Effector CD4-positive, alpha-beta T cell (primary cell): ENCODE results near the gene EFCAB8.
A peak's percentile ranks its signal among the peaks of the same experiment; 100 is the strongest.
"Not testable (repeated sequence)": the region's sequence is repeated elsewhere in the genome, so short reads cannot be mapped to it uniquely, and the experiment has no call there.

Experiments
- DNase-seq: peaks from one replicate; pipeline ENCODE4 v3.0.0-alpha.2; 2020

EFCAB8 gene

GRCh38 chr20:32889281-32889680, 30.6 kb downstream of the EFCAB8 start:
- no peak for DNase-seq

GRCh38 chr20:32891491-32891890, 32.8 kb downstream of the EFCAB8 start:
- no peak for DNase-seq

DNA sequence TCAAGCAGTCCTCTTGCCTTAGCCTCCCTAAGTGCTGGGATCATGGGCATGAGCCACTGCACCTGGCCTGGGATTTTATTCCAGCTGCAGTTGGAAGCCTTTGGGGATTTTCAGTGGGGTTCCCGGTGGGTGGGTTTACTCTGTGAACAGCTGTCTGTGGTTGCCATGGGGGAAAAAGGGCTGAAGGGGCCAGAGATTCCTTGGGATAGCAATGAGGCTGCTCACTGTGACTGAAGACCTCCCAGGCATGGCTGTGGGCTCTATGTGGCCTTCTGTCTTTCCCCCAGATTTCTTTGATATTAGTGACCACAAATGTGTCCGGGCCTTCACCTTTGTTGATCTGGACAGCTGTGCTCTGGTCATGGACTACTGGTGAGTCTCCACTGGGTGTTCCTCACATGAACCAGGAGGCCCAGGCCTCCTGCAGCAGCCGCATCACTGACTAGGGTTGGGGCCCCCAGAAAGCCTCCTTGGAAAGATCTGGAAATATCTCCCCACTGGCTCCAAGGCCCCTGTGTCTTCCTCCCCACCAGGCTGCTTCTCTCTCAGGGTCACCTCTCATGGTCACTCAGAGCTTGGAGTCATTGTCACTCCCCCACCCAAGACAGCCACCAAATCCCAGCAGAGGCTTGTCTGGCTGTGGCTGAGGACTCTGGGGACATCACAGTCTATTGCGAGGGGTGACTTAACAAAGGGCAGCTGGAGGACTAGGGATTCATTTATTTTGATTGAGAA, 33.4 kb downstream of the EFCAB8 start:
- DNase-seq, result no peak

- DNase-seq, result no peak
Observed at GRCh38 chr20:32893263-32894025, 34.7 kb downstream of the EFCAB8 start.

DNA sequence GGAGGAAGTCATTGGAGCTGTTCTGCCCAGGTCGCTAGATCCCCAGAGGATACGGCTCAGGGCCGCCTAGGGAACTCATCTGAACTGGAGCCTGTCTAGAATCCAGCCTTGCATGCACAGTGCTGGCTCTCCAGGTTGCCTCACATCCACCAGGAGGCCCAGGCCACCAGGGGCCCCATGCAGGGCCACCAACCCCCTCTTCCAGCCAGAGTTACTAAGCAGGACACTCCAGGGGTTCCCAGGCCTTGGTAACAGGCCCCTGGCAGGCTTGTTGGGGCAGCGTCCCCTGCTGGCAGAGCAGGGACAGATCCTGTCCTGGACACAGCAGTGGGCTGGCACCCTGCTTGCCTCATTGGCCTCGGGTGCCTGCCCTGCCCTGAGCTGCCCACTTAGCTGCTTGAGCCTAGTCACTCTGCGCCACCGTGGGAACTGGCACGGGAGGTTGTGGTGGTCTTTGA, 35.3 kb downstream of the EFCAB8 start:
- no peak for DNase-seq

GRCh38 chr20:32894711-32895355, 36.1 kb downstream of the EFCAB8 start:
- DNase-seq, result no peak

DNA sequence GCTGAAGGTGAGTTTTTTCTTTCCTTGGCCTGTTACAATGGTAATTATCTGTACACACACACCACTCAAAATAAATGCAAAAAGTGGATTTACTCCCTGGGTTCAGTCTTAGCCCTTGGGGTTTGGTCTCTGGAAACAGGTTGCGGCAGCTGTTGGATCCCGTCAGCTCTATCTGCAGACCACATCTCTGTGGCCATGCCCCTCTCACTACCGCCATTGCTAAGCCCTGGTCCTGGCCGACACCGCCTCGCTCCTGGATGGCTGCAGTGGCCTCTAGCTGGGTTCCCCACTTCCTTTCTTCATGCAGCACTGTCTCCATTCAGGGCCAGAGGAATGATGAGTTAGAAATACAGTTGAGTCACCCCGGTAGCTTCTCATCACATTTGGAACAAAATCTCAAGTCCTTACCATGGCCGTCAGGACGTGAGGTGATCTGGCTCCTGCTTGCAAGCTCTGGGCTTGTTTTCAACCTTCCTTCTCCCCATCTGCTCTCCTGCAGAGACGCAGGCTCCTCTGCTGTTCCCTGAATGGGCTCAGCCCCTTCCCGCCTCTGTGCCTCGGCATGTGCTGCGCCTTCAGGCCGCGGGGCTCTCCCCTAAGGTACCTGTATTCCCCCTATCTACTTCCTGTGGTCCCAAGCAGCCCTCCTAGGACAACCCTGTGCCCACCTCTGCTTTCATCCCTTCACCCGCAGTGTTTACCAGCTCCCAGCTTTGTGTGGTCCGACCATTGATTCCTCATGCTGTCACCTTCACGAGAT, 38.0 kb downstream of the EFCAB8 start:
- DNase-seq, result no peak

DNA sequence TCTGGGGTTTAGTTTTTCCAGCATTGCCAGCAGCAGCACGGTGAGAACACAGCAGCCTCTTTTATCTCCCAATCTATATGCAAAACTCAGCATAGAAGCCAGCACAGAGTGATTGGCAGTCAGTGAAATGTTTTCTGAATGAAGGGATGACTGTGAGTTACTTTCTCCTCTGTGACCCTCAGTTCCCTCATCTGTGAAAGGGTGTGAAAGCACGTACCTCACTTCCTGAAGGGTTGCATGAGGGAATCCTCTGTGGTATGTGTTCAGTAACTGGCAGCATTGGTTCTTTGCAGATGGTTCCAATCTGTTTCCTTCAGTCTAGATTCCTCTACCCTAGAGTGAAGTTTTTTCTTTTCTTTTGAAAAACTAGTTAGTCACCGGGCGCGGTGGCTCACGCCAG, 40.0 kb downstream of the EFCAB8 start:
- DNase-seq, result no peak

DNA sequence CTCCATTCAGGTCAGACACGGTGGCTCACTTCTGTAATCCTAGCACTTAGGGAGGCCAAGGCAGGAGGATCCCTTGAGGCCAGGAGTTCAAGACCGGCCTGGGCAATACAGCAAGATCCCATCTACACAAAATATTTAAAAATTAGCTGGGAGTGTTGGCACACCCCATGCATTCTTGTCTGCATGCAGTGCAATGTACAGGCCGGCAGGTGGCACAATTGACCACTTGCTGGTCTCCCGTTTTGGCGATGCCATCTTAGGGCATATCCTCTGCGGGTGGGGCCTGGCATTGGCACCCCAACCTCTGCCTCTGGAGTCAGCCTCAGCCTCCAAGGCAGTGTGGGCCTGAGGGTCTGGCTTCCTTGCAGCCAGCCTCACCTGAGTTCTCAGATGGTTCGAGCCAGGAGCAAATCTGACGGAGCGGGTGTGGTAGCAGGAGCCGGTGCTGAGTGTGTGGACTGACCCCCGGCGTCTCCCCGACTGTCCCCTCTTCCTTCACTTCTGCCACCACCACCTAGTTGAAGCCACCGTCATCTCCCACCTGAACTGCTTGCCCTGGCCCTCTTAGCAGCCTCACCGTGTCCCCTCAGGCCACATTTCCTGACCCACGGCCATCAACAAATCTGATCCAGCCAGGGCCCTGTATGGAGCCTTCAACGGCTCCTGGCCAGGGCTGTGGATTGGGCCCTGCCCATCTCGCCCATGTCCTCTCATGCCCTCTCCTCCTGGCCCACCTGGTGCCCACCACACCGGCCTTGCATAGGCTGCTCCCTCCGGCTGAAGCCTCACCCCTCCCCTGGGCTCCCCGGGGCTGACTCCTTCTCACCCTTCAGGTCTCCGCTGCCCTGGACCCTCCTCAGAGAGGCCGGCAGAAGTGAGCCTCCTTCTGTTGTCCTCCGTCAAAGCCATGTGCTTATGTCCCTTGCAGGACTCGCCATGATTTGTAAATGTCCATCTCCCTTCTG, 44.0 kb downstream of the EFCAB8 start:
- DNase-seq, result peak; percentile 64

DNA sequence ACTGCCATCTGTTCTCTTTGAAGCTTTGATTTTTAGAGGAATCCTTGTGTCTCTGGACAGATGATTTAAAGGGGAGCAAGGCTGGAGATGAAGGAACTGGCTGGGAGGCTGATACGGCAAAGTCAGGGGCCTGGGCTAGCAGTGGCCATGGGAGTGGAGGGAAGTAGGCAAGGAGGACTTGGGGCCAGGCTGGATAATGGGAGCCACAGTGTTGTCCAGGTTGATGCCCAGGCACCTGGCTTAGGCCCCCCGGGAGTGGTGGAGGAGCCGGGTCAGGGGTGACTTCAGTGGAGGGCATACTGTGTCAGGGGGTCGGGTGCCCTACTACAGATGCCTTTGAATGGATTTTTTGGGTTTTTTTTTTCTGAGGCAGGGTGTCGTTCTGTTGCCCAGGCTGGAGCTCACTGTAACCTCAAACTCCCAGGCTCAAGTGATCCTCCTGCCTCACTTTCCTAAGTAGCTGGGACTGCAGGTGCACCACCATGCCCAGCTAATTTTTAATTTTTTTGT, 45.0 kb downstream of the EFCAB8 start:
- DNase-seq, result no peak

GRCh38 chr20:32904678-32905077, 46.0 kb downstream of the EFCAB8 start:
- DNase-seq, result not testable (repeated sequence)

- no peak for DNase-seq
Observed at GRCh38 chr20:32906200-32906599, 47.5 kb downstream of the EFCAB8 start.

DNA sequence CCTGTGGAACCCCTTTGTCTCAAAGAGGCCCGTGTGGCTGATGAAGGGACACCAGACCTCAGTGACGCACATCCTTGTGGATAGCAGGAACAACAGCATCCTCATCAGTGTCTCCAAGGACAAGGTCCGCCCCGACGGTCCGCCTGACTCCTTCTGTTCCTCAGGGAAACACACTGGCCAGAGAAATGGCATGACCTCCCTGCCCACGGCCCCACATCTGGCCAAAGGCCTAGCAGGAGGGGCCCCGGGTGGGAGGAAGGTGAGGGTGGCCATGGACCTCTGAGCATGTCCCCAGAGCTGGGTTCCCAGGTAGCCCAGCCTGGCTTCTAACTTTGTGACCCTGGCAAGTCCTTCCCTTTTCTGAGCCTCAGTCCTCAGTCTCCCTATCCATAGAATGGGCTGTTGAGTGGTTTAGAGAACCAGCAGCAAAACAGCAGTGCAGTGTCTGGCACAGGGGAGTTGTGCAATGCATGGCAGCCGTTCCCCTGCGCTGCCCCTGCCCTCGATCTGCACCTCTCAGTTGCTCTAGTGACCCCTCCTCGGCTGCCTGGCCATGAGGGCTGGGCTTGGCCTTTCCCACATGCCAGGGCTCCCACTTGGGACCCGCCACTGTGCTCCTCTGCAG, 48.3 kb downstream of the EFCAB8 start:
- no peak for DNase-seq

DNA sequence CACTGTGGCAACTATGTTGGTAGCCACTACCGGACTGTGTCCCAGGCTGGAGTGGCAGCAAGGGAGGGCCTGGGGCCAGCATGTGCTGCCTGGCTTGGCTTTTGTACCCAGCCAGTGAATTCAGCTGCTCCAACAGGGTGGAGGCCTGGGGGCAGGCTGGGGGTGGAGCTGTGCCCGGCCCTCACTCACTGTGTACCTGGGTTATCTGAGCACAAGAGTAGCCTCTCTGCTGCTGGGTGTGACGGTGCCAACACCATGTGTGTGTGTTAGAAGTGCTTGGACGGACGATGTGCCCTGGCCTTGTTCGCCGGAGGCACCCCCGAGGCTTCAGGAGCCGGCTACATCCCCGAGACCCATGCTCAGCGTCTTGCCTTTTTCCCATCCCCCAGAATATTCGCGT, 49.2 kb downstream of the EFCAB8 start:
- no peak for DNase-seq

DNA sequence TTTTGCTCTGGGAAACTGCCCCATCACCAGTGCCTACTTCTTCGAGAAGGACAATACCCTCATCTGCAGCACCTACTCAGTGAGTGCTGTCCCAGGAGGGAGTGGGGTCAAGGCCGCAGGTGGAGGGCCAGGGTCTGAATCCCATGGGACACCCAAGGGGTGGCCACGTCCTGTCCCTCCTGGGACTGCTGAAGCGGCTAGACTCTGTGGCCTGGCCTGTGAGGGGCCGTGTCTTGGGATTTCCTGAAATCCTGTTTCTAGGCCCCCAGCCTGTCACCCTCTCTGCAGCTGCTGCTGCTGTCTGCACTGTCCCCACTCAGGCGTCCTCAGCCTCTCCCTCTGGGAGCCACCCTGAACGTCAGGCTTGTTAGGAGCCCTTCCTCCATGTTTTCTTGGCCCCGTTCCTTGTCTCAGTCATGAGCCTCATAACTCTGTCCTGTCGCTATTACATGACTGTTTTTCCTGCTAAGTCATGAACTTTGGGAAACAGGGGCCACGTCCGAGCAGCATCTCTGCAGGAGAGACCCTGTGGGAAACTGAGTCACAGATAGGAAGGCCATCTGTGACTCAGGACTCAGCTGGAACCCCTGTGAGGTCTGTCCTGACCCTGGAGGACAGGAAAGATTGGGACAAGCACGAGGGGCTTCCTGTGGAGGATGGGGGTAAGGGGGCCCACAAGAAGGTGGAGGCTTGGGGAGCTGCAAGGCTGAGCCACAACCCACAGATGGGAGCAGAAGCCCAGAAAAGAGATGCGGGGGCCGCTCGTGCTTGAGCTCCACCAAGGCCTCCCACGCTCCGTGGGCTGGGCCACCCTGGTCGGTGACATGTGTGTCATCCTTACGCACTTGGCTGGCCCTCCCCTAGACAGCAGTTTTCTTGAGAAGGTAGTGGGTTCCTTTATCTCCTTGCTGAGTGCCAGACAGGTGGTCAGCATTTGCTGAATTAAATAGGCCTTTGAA, 49.9 kb downstream of the EFCAB8 start:
- no peak for DNase-seq

DNA sequence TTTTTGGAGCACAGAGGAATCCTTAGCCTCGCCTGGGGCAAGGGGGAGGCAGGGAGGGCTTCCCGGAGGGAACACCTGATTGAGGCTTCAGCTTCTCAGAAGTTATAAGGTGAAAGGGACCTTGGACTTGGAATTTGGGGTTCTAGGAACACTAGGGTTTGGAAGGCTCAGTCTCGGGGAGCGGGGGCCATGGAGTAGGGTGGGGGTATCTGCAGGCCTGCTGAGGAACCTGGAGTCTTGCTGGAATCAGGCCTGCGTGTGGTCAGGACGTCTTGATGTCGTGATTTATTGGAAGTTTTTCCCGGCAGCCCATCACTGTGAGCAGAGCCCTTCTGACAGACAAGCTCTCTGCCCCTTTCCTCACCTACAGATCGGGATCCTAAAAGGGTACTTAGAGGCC, 50.7 kb downstream of the EFCAB8 start:
- no peak for DNase-seq

GRCh38 chr20:32909896-32910571, 51.3 kb downstream of the EFCAB8 start:
- DNase-seq, result no peak

DNA sequence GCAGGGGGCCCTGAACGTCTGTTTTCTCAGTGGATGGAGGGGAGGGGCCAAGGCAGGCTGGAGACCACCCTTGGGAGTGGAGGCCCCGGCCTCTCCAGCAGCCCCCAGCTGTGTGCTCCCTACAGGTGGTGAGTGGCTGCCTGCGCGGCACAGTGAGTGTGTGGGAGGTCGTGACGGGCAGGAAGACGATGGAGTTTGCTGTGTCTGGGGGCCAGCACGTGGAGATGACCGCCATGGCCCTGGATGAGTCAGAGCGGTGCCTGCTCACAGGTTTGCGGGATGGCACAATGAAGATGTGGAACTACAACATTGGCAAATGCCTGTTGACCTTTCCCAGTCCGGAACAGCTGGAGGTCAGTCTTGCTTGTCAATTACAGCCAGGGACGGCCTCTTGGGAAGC, 52.6 kb downstream of the EFCAB8 start:
- DNase-seq, result no peak

DNA sequence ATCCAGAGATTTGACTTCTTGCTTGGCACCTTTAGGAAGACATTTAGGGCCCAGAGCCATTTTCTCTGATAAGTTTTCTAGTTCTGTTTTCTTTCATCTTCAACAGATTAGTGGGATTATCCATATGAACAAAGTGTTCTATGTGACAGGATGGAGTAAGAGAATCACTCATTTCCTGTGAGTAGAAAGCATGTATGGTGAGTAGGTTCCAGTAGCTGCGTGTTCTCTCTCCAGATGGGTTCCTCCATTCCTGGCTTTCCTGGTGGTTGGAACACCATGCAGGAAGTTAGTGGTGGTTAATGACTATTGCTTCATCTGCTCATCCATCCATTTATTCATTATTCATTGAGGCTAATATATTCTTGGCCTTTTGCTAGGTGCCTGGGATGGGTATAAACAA, 54.0 kb downstream of the EFCAB8 start:
- DNase-seq, result no peak
